ENCODE measurements around the gene LRTM1.

The LRTM1 gene

GRCh38 chr3:54914180-54914579 lies 13.7 kb downstream of the LRTM1 start:
- peaks cover 3% of the 10 kb centered on the region for H3K27me3 Mint-ChIP-seq (ENCODE audit: low read depth, poor library complexity)
- peaks cover 5% of the 10 kb centered on the region for H3K36me3 Mint-ChIP-seq (ENCODE audit: low read depth)
- no peak overlapping the region for H3K4me3 Mint-ChIP-seq
- no peak for DNase-seq
- H3K4me1 Mint-ChIP-seq: no peaks in the 10 kb centered on the region
- peaks cover 18% of the 10 kb centered on the region for H3K9me3 Mint-ChIP-seq
- no peak overlapping the region for H3K27ac Mint-ChIP-seq
- no peak for TF ChIP-seq CTCF (IDR thresholded peaks at IDR 0.05)

GRCh38 chr3:54909191-54909590 lies 18.7 kb downstream of the LRTM1 start:
- H3K27me3 Mint-ChIP-seq (ENCODE audit: low read depth, poor library complexity): peaks cover 3% of the 10 kb centered on the region
- H3K9me3 Mint-ChIP-seq: peaks cover 15% of the 10 kb centered on the region
- peaks cover 10% of the 10 kb centered on the region for H3K4me1 Mint-ChIP-seq
- no peak for TF ChIP-seq CTCF (IDR thresholded peaks at IDR 0.05)
- H3K36me3 Mint-ChIP-seq (ENCODE audit: low read depth): peaks cover 5% of the 10 kb centered on the region
- no peak for DNase-seq
- H3K4me3 Mint-ChIP-seq: no peak overlapping the region
- H3K27ac Mint-ChIP-seq: no peak overlapping the region

GRCh38 chr3:54906763-54907162 lies 21.1 kb downstream of the LRTM1 start:
- Mint-ChIP-seq H3K4me3 (no peak overlapping the region), H3K9me3 (peaks cover 5% of the 10 kb centered on the region), H3K4me1 (peaks cover 18% of the 10 kb centered on the region), H3K27ac (no peak overlapping the region), H3K27me3 (ENCODE audit: low read depth, poor library complexity) (no peaks in the 10 kb centered on the region), H3K36me3 (ENCODE audit: low read depth) (no peaks in the 10 kb centered on the region)
- no peak for TF ChIP-seq CTCF (IDR thresholded peaks at IDR 0.05)
- no peak for DNase-seq

- H3K27ac Mint-ChIP-seq: no peak overlapping the region
- TF ChIP-seq CTCF (IDR thresholded peaks at IDR 0.05): no peak
Observed at GRCh38 chr3:54905920-54906319, 21.9 kb downstream of the LRTM1 start.

GRCh38 chr3:54905261-54905888 lies 22.5 kb downstream of the LRTM1 start:
- no peaks in the 10 kb centered on the region for H3K9me3 Mint-ChIP-seq
- DNase-seq: no peak

More at GRCh38 chr3:54905920-54906319, 21.9 kb downstream of the LRTM1 start:
- peaks cover 27% of the 10 kb centered on the region for H3K4me1 Mint-ChIP-seq
- H3K27me3 Mint-ChIP-seq (ENCODE audit: low read depth, poor library complexity): no peaks in the 10 kb centered on the region
- H3K4me3 Mint-ChIP-seq: no peak overlapping the region
- no peaks in the 10 kb centered on the region for H3K36me3 Mint-ChIP-seq (ENCODE audit: low read depth)
- no peaks in the 10 kb centered on the region for H3K9me3 Mint-ChIP-seq
- no peak for DNase-seq

More at GRCh38 chr3:54905261-54905888, 22.5 kb downstream of the LRTM1 start:
- Mint-ChIP-seq H3K4me1 (peaks cover 32% of the 10 kb centered on the region), H3K27ac (no peak overlapping the region), H3K27me3 (ENCODE audit: low read depth, poor library complexity) (no peaks in the 10 kb centered on the region), H3K4me3 (no peak overlapping the region), H3K36me3 (ENCODE audit: low read depth) (no peaks in the 10 kb centered on the region)
- TF ChIP-seq CTCF (IDR thresholded peaks at IDR 0.05): no peak

Data from nephron progenitor cell (in vitro differentiated cells).